Stimulated activated CD8-positive, alpha-beta memory T cell treated with anti-CD3 and anti-CD28 coated beads, Interleukin-2, amount 100 ng/mL, for 1 hour (primary cell): ENCODE results near the gene CDK2.

Experiments
- DNase-seq, 2 donors: peaks; one replicate each; pipeline ENCODE4 v3.0.0-alpha.2; 2020; ENCODE audit warnings: low read depth in 2 of 2

CDK2 gene

DNA sequence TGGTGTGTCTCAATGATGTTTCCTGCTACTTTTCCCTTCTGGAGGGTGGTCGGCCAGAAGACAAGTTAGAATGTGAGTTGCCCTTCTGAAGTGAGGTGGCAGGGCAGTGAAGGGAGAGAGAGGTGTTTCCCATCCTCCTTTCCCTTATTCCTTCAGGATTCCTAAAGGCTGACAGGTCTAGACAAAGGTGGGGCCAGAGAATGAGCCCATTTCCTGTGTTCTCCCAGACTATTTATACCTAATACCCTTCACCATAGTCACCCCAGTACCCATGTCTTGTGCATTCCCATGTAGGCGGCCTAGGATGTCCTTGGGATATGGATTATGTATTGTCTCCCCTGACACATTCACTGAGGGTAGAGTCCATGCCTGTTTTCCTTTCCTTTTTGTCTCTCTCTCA is 28.6 kb upstream of the CDK2 start:
- no peak for DNase-seq

DNA sequence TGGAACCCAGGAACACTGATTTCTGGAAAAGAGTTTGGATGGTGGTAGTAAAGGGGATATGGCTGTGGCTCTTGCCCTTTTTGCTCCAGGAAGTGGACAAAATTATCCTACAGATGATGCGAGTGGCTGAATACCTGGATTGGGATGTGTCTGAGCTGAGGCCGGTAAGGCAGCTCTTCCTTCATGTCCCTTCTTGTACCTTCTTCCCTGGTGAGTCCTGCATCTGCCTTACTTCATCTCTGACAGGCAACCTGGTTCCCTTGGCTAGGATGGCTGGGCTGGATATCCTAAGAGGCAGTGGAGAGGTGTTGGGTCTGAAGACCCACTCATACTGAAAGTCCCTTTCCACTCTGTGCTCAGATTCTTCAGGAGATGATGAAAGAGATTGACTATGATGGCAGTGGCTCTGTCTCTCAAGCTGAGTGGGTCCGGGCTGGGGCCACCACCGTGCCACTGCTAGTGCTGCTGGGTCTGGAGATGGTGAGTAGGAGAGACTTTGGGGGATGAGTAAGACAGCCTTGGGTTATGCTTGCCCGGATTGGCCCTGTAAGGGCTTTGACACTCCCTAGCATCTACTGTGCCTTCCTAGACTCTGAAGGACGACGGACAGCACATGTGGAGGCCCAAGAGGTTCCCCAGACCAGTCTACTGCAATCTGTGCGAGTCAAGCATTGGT is 27.7 kb upstream of the CDK2 start:
- no peak for DNase-seq

DNA sequence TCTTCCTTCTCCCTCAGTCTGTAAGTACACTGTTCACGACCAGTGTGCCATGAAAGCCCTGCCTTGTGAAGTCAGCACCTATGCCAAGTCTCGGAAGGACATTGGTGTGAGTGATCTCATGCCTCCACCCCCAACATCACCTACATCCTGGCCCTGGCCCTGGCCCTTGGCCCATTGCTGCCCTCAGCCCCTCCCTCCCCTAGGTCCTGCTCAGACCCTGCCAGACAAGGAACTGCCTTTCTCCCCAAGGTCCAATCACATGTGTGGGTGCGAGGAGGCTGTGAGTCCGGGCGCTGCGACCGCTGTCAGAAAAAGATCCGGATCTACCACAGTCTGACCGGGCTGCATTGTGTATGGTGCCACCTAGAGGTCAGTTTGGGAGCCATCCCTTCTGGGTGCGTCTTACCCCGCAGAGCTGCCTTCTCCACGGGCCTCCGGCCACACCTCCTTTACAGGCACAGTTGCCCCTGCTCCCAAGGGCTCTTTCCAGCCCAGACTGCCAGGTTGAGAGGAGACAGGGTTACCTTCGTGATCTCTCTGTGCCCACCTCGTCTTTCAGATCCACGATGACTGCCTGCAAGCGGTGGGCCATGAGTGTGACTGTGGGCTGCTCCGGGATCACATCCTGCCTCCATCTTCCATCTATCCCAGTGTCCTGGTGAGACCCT is 26.4 kb upstream of the CDK2 start:
- peak; percentile 63 to 70 for DNase-seq

DNA sequence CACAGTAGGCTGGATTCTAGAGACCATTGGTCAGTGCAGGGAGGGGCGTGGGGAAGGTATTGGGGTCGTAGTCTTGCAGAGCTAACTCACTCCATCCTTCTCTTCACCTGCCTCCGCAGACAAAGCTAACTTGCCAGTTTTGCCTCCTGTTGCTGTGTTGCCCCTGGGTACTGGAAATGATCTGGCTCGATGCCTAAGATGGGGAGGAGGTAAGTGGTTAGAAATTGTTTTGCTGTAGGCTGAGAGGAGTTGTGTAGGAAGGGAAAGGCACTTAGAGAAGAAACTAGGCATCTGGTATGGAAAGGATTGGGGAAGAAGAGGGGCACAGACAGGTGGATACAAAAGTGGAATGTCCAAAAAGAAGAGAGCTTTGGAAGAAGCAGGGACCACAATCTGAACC is 24.6 kb upstream of the CDK2 start:
- no peak for DNase-seq

DNA sequence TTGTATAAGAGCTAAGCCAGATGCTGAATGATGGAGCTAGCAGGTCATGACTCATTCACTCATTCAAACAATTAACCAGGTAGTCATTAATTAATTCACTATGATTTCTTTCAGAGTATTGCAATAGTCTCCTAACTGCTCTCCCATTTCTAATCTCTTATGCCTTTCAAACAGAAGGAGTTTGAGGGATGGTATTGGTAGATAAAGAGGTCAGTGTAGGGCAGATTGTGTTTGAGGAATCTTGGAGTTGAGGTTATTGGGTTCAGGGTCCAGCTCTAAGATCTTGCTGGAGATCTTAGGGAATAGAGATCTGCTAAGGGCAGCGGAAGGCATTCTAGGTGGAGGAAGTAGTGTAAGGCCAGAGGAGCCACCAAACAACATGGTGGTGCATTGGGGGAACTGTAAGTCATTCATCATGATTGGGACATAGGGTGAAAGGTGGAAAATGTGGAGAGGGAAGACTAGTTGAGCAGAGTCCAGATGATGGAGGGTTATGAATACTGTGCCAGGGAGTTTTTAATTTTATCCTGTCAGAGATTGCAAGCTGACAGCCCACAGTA is 24.0 kb upstream of the CDK2 start:
- DNase-seq = no peak

DNA sequence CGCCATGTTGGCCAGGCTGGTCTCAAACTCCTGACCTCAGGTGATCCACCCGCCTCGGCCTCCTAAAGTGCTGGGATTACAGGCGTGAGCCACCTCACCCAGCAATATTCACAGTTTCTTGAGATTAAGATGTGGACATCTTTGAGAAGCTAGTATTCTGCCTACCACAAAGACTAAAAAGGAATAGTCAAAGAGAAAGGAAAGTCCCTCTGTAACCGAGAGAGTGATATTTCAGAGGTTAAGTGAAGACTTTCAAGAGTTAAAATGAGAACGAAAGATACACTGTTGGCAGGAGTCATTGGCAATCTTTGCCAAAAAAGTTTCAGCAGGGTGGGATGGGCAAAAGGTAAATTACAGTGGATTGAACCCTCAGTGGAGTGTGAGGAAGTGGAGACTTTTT is 20.1 kb upstream of the CDK2 start:
- no peak for DNase-seq

DNA sequence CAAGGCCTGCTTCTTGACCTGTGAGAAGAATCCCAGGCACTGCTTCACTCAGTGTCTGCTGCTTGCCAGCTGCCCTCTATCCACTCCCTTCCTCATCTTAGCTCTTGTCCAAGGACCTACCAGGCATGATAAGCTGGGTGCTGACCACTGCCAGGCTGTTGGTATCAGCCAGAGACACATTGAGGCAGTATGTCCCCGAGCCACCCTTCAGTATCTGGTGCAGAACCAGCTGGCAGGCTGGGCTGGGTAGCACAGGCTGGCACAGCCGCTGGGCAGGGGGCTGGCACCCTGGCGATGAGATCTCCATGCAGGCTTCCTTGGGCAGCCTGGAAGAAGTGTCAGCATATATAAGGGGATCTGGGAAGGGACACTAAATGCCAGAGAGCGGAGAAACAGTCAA is 11.3 kb upstream of the CDK2 start:
- no peak for DNase-seq

DNA sequence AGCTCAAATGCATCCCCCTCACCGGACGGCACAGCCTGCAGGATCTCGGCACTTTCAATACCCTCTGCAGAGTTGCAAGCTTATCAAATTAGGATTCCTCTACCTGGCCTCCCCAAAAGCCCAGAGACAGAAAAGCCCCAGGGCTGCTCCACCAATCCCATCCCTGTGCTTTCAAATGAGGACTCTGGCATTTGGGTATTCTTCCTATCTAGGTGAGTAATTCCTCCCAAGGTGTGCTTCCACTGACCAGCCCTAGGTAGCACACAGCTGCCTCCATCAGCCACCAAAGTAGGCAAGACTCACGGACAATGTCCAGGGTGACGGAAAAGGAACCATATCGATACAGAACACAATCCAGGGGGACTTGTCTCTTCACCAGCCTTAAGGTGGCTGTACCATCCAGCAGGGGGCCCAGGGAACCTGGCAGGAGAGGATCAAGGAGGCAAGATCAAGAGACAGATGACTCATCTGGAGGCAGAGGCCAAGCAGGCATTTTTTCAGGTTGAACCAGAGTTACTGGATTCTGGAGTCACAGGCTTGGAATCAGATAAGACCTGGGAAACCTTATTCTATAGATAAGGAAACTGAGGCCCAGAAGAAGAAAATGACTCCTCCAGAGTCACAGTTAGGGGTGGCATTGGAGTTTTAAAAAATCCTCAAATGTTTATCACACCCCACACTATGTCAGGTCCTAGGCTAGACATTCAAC is 10.7 kb upstream of the CDK2 start:
- peak in 1 of 2 donors; percentile 24 for DNase-seq

DNA sequence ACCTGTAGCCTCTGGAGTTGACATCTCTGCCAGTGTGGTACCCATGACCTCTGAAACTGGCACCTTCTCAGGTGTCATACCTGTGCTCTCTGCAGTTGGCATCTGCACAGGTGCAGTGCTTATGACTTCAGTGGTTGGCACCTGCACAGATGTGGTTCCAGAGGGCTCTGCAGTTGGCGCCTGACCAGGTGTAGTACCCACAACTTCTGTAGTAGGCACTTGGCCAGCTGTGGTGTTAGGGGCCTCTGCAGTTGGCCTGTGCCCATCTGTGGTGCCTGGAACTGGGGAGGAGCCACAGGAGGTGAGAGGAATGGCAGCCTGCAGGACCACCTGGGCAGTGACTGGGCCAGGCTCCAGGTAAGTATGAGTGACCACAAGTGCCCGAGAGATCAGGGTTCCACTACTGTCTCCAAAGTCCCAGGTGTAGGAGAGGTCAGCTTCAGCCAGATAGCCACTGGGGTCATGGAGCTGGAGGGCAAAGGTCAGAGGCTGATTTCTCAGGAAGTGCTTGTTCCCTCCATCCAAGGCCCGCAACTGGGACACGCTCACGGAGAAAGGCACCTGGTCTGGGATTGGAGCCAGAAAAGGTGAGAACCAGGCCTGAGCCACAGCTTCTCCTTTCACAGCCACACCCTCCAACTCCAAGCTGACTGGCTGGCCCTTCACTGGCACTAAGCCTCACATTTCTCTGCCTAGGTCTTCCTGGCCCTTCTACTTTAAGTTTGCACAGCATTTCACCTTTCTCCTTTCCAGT is 9.3 kb upstream of the CDK2 start:
- no peak for DNase-seq

DNA sequence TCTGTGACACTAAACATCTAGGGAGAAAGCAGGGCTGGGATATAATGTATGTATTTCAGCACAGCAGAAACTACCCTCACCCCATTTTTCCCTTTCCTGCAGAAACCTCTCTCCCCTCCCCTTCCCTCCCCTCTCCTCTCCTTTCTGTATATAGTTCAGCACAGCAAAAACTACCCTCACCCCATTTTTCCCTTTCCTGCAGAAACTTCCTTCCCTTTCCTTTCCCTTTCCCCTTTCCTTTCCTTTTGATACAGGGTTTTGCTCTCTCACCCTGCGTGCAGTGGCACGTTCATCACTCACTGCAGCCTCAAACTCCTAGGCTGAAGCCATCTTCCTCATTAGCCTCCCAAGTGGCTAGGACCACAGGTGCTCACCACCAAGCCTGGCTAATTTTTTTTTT is 2.9 kb upstream of the CDK2 start:
- no peak for DNase-seq

DNA sequence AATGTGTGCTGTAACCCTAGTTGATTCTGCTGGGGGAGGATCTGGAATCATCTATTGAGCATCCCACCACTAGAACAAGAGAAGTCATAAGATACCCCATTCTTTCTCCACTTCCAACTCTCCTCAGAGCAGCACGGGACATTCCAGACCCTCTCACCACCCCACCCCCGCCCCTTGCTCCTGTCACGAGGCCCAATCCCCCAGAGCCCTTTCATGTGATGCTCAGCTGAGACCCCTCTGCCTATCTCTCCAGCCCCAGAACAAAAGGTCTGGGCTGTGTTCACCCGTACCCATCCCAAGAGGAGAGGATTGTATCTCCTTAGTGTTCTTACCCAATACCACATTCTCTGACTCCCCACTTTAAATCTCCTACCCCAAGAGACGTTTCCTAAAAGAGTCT is 1.4 kb upstream of the CDK2 start:
- DNase-seq = no peak

DNA sequence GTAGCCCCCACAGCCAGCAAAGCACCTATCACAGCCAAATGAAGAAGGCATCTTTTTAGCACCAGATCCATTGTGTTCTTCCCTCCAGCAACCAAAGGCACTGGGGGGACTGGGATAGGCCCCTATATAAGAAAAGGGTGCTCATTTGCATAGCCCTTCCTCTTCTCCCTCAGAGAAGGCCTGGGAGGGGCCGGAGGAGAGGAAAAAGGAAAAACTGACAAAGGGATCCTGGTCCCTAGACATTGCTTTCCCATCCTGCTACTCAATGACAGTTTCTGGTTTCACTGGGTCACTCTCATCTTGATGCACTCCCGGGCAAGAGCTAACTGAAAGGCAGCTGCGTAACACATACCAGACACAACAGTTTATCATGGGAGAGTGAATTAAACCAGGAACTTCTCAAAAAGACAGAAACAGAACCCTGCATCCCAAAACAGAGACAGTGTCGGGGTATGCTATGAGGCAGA is 656 bp upstream of the CDK2 start, which contains the start of gene PMEL:
Gene PMEL (minus strand): TSS at position 102 of the 467 bp plus-strand sequence. CDS start 31 bp downstream, at position 71.
- no peak for DNase-seq

DNA sequence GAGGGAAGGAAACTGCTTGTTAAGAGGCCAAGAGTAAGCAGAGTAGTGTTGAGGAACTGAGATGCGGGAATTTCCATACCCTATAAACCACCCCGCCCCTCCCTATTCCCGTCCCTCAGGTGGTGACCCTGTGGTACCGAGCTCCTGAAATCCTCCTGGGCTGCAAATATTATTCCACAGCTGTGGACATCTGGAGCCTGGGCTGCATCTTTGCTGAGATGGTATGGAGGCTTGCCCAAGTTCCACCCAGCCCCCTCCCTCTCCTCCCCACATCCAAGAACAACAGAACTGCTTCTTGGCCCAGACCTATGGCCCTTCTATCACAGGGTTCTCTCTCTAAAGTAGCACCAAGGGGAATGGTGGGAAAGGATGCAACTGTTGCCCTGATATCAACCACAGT is 2.7 kb downstream of the CDK2 start:
- no peak for DNase-seq

DNA sequence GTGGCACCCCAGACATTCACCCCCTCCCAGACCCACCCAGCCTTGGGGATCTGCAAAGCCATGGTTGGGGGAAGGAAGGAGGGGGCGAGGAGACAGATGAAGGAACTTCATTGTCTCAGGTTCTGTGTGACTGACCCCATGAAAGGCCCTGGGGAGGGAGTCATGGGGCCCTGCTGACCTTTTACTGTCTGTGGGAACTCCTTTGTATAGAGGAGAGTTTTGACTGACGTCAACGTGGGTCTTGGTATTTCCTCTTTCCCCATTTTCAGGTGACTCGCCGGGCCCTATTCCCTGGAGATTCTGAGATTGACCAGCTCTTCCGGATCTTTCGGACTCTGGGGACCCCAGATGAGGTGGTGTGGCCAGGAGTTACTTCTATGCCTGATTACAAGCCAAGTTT is 4.1 kb downstream of the CDK2 start:
- no peak for DNase-seq

DNA sequence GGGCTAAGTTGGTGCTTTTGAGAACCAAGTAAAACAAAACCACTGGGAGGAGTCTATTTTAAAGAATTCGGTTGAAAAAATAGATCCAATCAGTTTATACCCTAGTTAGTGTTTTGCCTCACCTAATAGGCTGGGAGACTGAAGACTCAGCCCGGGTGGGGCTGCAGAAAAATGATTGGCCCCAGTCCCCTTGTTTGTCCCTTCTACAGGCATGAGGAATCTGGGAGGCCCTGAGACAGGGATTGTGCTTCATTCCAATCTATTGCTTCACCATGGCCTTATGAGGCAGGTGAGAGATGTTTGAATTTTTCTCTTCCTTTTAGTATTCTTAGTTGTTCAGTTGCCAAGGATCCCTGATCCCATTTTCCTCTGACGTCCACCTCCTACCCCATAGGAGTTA is 5.4 kb downstream of the CDK2 start:
- DNase-seq = no peak

DNA sequence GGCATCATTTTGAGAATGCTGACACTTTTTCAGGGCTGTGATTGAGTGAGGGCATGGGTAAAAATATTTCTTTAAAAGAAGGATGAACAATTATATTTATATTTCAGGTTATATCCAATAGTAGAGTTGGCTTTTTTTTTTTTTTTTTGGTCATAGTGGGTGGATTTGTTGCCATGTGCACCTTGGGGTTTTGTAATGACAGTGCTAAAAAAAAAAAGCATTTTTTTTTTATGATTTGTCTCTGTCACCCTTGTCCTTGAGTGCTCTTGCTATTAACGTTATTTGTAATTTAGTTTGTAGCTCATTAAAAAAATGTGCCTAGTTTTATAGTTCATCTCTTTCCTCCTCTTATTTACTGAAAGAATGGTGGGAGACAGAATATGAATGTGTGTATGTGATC is 5.8 kb downstream of the CDK2 start:
- no peak for DNase-seq

DNA sequence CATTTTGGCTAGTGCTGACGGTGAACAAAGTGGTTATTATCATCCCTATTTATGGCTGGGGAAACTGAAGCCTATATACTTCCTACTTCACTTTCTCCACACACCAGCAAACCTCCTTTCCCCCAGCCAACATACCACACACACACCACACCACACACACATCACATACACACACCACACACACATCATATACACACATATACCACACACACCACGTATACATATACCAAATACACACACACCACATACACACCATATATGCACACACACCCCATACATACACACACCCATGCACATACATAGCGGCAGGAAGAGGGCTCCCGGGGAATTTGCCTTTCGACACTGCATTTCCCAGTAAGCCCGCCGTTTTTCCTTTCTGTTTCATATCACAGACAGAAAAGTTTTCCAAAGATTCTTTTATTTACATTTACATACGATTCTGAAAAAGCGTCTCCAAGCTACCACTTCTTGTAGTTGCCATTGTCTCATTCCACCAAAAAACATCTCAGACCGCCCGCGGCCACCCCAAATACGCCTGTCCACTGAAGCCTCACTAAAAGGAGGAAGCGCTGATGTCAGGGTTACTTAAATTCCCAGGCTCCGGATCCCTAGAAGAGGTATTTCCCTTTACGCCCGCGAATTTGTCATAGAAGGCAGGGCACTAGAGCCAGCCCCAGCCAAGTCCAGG is 6.4 kb downstream of the CDK2 start:
- DNase-seq = no peak

DNA sequence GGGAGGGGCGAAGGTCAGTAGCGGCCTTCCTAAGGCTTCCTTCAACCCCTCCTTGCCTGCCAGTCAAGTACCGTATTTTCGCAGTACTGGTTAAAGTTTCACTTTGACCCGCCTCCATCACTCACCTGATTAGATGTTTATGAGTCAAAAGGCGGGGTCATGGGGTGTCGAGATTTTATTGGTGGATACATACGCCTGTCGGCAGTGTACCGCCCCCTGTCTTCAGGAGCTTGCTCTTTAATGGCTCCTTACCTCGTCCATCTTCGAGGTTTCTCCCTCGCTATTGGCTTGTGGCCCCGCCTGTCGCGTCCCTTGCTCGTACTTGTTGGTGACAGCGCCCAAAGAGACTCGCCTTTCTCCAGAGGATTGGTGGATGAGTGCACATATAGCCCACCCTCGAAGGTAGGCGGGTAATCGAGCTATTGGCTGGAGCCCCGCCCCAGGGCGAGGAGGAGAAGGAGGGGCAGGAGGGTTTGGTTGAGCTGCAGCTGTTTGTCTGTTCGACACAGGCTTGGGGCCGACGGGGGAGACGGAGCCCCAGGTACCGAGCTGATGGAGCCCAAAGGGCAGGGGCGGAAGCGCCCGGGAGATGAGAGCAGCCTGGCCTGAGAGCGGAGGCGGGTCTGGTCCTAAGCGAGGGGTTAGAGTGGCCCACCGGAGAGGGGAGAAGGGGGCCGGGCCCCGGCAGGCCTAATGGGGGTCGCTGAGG is 7.1 kb downstream of the CDK2 start, which contains the start of gene RAB5B:
Gene RAB5B (plus strand): TSS at position 480 of the 709 bp plus-strand sequence. CDS start 12,883 bp downstream, outside the sequence.
- DNase-seq = peak; percentile 91 to 96

DNA sequence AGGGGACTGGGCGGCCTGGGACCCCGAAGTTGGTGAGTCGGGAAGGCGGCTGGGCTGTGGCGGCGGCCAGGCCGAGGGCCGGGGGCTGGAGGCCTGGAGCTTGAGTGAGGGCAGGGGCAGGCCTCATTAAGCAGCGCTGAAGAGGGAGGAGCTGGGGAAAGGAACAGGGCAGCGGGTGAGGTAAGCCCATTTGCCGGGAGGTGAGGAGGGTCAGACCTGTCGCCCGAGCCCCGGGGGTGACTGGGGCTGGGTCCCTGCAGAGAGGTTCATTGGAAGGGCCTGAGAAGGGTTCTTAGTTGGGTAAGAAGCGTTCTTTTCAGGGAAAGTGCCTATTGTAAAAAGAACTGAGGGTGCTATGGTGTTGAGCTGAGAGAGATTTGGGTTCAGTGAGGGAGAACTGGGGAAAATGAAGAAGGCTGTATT is 7.7 kb downstream of the CDK2 start:
- peak in 1 of 2 donors; percentile 16 for DNase-seq

DNA sequence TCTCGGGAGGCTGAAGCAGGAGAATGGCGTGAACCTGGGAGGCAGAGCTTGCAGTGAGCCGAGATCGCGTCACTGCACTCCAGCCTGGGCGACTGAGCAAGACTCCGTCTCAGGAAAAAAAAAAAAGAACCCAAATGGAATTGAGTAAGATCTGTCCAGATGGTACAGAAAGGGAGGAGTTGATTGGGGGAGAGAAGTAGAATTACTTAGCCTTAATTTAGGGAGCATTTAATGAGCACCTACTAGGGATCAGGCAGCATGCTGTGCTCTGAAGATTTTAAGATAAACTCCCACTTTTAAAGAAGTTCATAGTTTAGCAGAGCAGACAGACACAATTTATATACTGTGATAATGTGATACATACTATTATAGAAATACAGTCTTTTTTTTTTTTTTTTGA is 11.8 kb downstream of the CDK2 start:
- DNase-seq = no peak
